AG09319 (cell line): ENCODE measurements around the gene SYCP3.

Source experiments
- DNase-seq: peaks from one replicate; pipeline ENCODE4 v3.0.0-alpha.2; 2010; ENCODE audit warnings: low read depth; ENCODE audit errors: extremely low read depth
- TF ChIP-seq, protein P1 (sequence below): IDR thresholded peaks from 2 replicates; pipeline ENCODE4 v1.5.1; 2011; ENCODE audit warnings: low read depth, mild to moderate bottlenecking, inconsistent platforms, low read length, moderate library complexity

Gene SYCP3

DNA sequence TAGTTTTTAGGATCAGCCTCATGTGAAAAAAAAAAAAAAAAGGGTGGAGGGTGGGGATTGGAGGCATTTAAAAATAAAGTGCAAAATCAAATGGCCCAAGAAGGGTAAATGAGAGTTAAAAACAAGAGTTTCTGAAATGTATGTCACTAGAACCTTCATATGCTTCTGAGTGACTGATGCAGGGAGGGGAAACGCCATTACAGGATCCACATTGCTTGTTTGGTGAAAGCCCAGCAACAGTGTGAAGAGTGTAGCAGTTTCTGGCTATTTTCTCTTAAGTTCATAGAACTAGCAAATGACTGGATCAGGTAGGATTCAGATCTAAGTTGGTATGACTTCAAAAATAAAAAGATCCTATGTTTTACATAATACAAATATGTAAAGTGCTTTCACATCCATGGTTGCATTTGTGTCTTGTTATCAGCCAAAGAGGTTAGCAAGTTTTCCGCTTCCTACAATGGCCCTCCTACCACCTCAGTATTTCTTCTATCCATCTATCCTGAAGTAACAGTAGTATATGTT lies 38.9 kb downstream of the SYCP3 start:
- TF ChIP-seq, protein P1, sequence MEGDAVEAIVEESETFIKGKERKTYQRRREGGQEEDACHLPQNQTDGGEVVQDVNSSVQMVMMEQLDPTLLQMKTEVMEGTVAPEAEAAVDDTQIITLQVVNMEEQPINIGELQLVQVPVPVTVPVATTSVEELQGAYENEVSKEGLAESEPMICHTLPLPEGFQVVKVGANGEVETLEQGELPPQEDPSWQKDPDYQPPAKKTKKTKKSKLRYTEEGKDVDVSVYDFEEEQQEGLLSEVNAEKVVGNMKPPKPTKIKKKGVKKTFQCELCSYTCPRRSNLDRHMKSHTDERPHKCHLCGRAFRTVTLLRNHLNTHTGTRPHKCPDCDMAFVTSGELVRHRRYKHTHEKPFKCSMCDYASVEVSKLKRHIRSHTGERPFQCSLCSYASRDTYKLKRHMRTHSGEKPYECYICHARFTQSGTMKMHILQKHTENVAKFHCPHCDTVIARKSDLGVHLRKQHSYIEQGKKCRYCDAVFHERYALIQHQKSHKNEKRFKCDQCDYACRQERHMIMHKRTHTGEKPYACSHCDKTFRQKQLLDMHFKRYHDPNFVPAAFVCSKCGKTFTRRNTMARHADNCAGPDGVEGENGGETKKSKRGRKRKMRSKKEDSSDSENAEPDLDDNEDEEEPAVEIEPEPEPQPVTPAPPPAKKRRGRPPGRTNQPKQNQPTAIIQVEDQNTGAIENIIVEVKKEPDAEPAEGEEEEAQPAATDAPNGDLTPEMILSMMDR, result no peak
- no peak for DNase-seq

GRCh38 chr12:101698800-101699347 lies 40.4 kb downstream of the SYCP3 start:
- no peak for DNase-seq
- TF ChIP-seq, protein P1, result peak; percentile 28

DNA sequence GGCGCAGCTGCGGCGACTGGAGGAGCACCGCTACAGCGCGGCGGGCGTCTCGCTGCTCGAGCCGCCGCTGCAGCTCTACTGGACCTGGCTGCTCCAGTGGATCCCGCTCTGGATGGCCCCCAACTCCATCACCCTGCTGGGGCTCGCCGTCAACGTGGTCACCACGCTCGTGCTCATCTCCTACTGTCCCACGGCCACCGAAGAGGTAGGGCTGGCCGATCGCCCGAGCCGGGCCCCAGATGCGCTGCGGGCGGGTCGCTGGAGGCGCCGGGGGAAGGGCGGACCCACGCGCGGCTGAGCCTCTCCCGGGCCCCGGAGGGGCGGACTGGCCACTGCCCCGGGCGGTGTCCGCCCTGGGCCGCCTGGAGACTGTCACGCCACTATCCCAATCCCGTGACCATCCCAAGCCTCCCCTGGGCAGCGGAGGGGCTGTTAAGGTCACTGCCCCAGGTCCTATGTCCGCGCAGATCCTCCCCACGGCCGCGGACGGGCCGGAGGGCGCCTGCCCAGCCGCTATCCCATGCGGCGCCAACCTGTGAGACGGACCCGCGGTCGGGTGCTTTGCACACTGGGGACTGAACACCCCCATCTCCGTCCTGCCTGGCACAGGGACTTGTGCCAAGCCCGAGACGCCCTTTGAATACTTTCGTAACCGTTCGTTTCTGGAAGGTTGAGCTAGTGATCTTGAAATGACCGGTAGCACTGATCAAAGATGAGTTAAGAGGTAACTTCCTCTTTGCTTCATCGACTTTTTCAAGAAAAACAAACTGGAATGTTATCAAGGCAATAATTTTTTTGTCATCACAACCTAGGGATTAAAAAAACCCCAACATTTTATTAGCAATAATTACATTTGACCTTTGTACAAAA lies 41.1 kb downstream of the SYCP3 start:
- TF ChIP-seq, protein P1, result no peak
- no peak for DNase-seq

- DNase-seq, result no peak
Observed at GRCh38 chr12:101697197-101697929, 41.9 kb downstream of the SYCP3 start, which contains the start of gene CHPT1. Gene CHPT1 (plus strand): TSS chr12:101697640. CDS start chr12:101697862, 222 bp downstream.

GRCh38 chr12:101696251-101697196 lies 42.7 kb downstream of the SYCP3 start:
- TF ChIP-seq, protein P1, result no peak
- no peak for DNase-seq

More at GRCh38 chr12:101697197-101697929, 41.9 kb downstream of the SYCP3 start, which contains the start of gene CHPT1:
- TF ChIP-seq, protein P1, result no peak

GRCh38 chr12:101695706-101696105 lies 43.6 kb downstream of the SYCP3 start:
- no peak for DNase-seq
- TF ChIP-seq, protein P1, result no peak
